HG03175 (cell line): ENCODE measurements around the gene DMXL1.
A peak's percentile ranks its signal among the peaks of the same experiment; 100 is the strongest.

Experiments
- ATAC-seq: cut with Tn5 transposase; IDR thresholded peaks from one replicate; pipeline ENCODE4 v1.9.1; 2021; ENCODE audit warnings: mild to moderate bottlenecking, moderate library complexity; ENCODE audit not compliant: unreplicated experiment

DMXL1 gene

GRCh38 chr5:119267958-119268386, 197.1 kb downstream of the DMXL1 start:
- peak; percentile 83 for ATAC-seq

- ATAC-seq, result peak; percentile 89
Measured at GRCh38 chr5:119268387-119269060, 197.6 kb downstream of the DMXL1 start.

DNA sequence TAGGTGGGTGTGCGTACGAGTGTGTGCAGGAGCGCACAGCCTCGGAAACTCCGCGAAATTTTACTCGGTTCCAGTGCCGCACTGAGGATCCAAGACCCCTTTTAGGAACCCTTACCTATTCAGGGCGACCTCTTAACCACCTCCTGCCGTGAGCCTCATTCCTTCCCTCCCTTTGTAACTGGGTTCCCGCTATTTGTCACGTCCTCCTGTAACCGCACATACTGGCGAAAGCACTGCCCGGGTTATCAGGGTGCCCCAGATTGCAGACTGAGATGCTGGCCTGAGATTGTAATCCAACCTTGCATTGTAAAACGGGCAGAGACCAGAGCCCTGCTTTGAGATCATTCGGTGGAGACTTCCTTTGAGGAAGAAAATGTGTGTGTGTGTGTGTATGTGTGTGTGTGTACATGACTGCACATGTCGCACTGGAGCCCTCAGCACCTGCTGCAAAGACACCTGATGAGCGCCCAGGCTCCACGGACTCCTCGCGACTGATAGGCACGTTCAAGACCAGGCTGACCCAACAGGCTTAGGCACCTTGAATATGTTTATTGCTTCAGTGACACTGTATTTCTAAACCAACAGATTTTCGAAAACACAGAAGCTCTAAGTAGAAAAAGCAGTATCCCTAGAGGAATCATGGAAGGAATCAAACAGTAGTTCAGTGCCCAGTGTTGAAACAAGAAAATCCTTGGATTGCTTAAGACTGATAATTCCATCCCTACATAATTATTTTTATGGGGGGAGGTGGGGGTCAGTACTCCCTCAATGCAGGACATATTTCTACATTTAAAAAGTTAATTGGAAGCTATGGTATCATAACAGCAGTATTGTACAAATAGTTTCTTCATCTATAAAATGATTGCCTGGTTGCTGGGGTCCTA, 198.4 kb downstream of the DMXL1 start:
- peak; percentile 4 for ATAC-seq

DNA sequence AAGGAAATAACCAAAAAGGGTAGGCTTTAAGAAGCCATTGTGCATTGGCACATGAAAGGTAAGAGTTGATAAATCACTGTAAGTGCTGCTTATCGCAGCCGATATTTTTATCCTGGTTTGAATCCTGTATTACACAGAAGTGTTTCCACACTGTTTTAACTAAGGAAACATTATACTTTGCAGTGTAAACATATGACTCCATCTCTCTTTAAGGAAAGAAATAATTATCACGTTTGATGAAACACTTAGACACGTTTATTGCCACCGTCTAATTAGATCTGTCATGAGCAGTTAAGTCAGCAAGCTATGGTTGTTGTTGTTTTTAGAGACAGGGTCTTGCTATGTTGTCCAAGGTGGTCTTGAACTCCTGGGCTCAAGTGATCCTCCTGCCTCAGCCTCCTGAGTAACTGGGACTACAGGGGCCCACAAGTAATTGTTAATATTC, 199.3 kb downstream of the DMXL1 start:
- ATAC-seq, result no peak

- ATAC-seq, result no peak
Measured at GRCh38 chr5:119270960-119271757, 200.3 kb downstream of the DMXL1 start.

GRCh38 chr5:119271758-119272730, 201.2 kb downstream of the DMXL1 start:
- ATAC-seq, result no peak

- no peak for ATAC-seq
Measured at GRCh38 chr5:119273391-119273839, 202.5 kb downstream of the DMXL1 start.

- no peak for ATAC-seq
Measured at GRCh38 chr5:119274030-119274766, 203.3 kb downstream of the DMXL1 start.

- ATAC-seq, result peak; percentile 29
Measured at GRCh38 chr5:119274767-119275130, 203.9 kb downstream of the DMXL1 start.

DNA sequence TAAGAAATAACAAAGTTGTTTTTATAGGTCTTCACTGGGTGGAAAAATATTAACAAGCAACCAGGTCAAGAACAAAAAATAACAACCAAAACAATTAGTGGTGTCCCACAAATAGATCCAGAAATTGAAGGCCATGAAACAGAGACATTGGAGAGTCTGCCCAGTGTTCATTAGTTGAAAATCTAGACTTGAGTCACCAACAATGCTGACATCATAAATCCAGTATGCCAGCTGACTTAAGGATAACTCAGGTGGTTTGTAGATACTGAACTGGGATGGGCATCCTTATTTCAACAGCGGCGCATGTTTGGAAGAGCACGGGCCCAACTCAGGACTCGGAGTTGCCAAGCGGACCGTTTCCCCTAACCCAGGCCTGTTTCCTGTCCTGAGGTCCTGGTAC, 204.3 kb downstream of the DMXL1 start:
- ATAC-seq, result peak; percentile 23

GRCh38 chr5:119275601-119276173, 204.8 kb downstream of the DMXL1 start:
- peak; percentile 85 for ATAC-seq

GRCh38 chr5:119276978-119277377, 206.1 kb downstream of the DMXL1 start:
- no peak for ATAC-seq

- ATAC-seq, result no peak
Measured at GRCh38 chr5:119279093-119279492, 208.2 kb downstream of the DMXL1 start.

- no peak for ATAC-seq
Measured at GRCh38 chr5:119280380-119280779, 209.5 kb downstream of the DMXL1 start.

GRCh38 chr5:119282628-119283027, 211.7 kb downstream of the DMXL1 start:
- ATAC-seq, result no peak

DNA sequence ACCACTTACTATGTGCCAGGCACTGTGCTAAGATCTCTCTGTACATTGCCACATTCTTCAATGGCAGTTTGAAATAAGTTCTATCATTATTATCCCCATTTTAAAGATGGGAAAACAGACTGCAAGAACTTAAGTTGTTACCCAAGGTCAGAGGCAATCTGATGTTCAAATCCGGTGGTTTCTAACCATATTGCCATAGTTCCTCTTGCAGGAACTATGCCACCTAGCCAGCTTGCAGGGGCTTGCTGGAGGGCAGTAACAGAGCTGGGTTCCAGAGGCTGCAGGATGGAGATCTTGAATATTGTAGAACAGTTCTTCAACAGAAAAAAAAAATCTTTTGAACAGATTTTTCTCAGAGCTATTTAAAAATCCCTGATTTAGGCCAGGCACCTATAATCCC, 213.1 kb downstream of the DMXL1 start:
- no peak for ATAC-seq

DNA sequence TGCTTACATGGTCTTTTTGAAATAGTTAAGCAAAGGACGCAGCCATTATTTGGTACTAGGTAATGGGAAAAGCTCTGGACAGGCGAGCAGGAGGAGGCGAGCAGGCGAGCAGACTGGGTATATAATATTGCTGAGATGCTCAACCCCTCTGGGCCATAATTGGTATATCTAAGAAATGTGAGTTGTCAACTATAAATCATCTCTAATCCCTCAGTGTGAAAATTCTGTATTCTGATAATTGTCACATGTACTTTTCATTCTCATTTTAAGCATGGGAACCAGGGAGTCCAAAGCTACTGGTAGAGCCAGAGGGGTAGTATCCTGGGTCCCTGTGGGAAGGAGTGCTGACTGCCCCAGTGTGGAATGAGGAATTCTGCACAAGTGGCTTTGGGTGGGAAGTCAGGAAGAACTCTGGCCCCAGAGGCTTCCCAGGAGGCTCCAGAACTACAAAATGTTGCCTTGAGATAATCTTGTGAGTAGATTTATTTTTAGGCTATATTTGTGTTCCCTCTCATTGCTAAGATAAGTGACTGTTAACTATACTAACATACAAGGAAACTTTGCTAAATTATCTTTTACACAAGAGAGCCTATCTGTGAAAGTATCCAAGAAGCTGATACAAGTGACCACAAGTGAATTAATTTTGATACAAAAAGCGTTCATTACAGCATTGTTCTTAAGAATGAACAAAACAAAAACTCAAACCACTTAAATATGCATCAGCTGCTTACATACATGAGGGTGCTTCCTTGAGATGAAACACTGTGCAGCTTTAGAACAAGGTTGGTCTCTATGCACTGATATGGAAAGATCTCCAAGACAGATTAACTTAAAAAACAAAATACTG, 214.4 kb downstream of the DMXL1 start:
- no peak for ATAC-seq
